Keratinocyte (primary cell): Measurements from ENCODE around the gene PRIMA1. TPM values are rescaled to one million over a fixed set of nuclear protein-coding genes. Genes with fewer than 3 reads are reported as not detected.

Source experiments
- DNase-seq: peaks from one replicate; pipeline ENCODE4 v3.0.0-alpha.2; 2011; ENCODE audit warnings: low read depth, missing footprints, low spot score
- FAIRE-seq: peaks from 2 replicates; lab custom pipeline; 2011; peaks lifted over from hg19 to GRCh38; lab: Jason Lieb, UNC
- H2AFZ ChIP-seq: 2 replicates; pipeline ENCODE4 v1.6.0; 2012; ENCODE audit warnings: low read length, control low read depth, inconsistent platforms; ENCODE audit not compliant: control insufficient read depth
- H3K27ac ChIP-seq: 2 replicates; pipeline ENCODE4 v1.5.1; 2011; ENCODE audit warnings: low read length; ENCODE audit not compliant: control insufficient read depth, insufficient read depth
- H3K27me3 ChIP-seq: 3 replicates; pipeline ENCODE4 v1.6.0; 2011; ENCODE audit warnings: low read length; ENCODE audit not compliant: control insufficient read depth, insufficient read depth; ENCODE audit errors: extremely low read depth
- H3K36me3 ChIP-seq, 2 experiments: 2 replicates in 1 of 2; 3 replicates in 1 of 2; pipeline ENCODE4 v1.5.1; 2011; ENCODE audit warnings: low read length in 2 of 2, mild to moderate bottlenecking in 1 of 2; ENCODE audit not compliant: control insufficient read depth in 2 of 2, insufficient read depth in 2 of 2; ENCODE audit errors: extremely low read depth in 1 of 2
- H3K4me1 ChIP-seq: 3 replicates; pipeline ENCODE4 v1.5.1; 2011; ENCODE audit warnings: low read length; ENCODE audit not compliant: control insufficient read depth, insufficient read depth; ENCODE audit errors: extremely low read depth
- H3K4me2 ChIP-seq: 3 replicates; pipeline ENCODE4 v1.6.0; 2011; ENCODE audit warnings: low read depth, low read length; ENCODE audit not compliant: control insufficient read depth, insufficient read depth; ENCODE audit errors: extremely low read depth
- H3K4me3 ChIP-seq, 3 experiments: fragments of 200-600 bp in 1 of 3; sonication (generic) in 1 of 3; 2 replicates in 2 of 3; 3 replicates in 1 of 3; pipeline ENCODE4 v1.5.1; 2011 to 2016; ENCODE audit warnings: low read length in 3 of 3, mild to moderate bottlenecking in 3 of 3, control low read depth in 2 of 3, inconsistent platforms in 1 of 3, low read depth in 1 of 3, mixed read lengths in 1 of 3, mixed run types in 1 of 3, moderate library complexity in 1 of 3; ENCODE audit not compliant: control insufficient read depth in 2 of 3, insufficient read depth in 2 of 3; ENCODE audit errors: extremely low read depth in 1 of 3
- H3K79me2 ChIP-seq: 2 replicates; pipeline ENCODE4 v1.6.0; 2012; ENCODE audit warnings: low read length; ENCODE audit not compliant: control insufficient read depth, insufficient read depth
- H3K9ac ChIP-seq: 3 replicates; pipeline ENCODE4 v1.6.0; 2011; ENCODE audit warnings: low read length; ENCODE audit not compliant: control insufficient read depth, insufficient read depth; ENCODE audit errors: extremely low read depth
- H3K9me1 ChIP-seq: 3 replicates; pipeline ENCODE4 v1.6.0; 2011; ENCODE audit warnings: low read length; ENCODE audit not compliant: control insufficient read depth, insufficient read depth; ENCODE audit errors: extremely low read depth
- H3K9me3 ChIP-seq: 2 replicates; pipeline ENCODE4 v1.5.1; 2012; ENCODE audit warnings: low read depth, low read length; ENCODE audit not compliant: control insufficient read depth
- H4K20me1 ChIP-seq: 3 replicates; pipeline ENCODE4 v1.6.0; 2011; ENCODE audit warnings: low read length; ENCODE audit not compliant: control insufficient read depth, insufficient read depth; ENCODE audit errors: extremely low read depth
- CTCF ChIP-seq, 3 experiments: IDR thresholded peaks in 1 of 3; conservative IDR thresholded peaks in 1 of 3; optimal IDR thresholded peaks in 1 of 3; 2 replicates in 2 of 3; 3 replicates in 1 of 3; pipeline versions ENCODE3 to v1.5.1; 2011; ENCODE audit warnings: low read length in 3 of 3, mild to moderate bottlenecking in 3 of 3, moderate library complexity in 2 of 3, control low read depth in 1 of 3, inconsistent platforms in 1 of 3; ENCODE audit not compliant: insufficient read depth in 2 of 3; ENCODE audit errors: extremely low read depth in 1 of 3
- EZH2 ChIP-seq: IDR thresholded peaks from one replicate; pipeline ENCODE4 v1.6.1; 2012; ENCODE audit warnings: inconsistent platforms, mild to moderate bottlenecking, low read length, moderate library complexity
- dilution Hi-C: fragments of 300-500 bp; cut with MboI; formaldehyde crosslinking; loops from one replicate; pipeline ENCODE4 v1.7.0; 2020; ENCODE audit warnings: low sequenced_read_pairs; ENCODE audit not compliant: extremely low pct_ligation_motif_present
- polyA plus RNA-seq, 5 experiments: library from polyadenylated mRNA; depleted of rRNA in 3 of 5; stranded (reverse) in 3 of 5; stranded (forward) in 1 of 5; unstranded in 1 of 5; fragments of >200 nt; gene quantifications; 1 replicate in 1 of 5; 2 replicates in 3 of 5; 3 replicates in 1 of 5; pipeline versions ENCODE4 v1.2.1 to v1.2.3, GENCODE V29; 2011 to 2012; ENCODE audit warnings: missing spikeins in 2 of 5, low read depth in 1 of 5, low replicate concordance in 1 of 5

The PRIMA1 gene
- polyA plus RNA-seq, 1 donor (not counting 4 experiments of a cell fraction or from before 2014, with no cell fraction given), result not detected

GRCh38 chr14:93736378-93737014 is 51.8 kb downstream of the PRIMA1 start:
- H4K20me1 ChIP-seq, result no peaks in the 10 kb centered on the region
- H3K4me2 ChIP-seq, result no peak overlapping the region
- H3K9ac ChIP-seq, result no peak overlapping the region
- no peak overlapping the region for H3K4me3 ChIP-seq
- H3K9me3 ChIP-seq, result no peaks in the 10 kb centered on the region
- DNase-seq (no peak), FAIRE-seq (no peak)
- no peaks in the 10 kb centered on the region for H3K79me2 ChIP-seq
- TF ChIP-seq CTCF (optimal IDR thresholded peaks at IDR 0.05 in 1 of 3, IDR thresholded peaks at IDR 0.05 in 1 of 3, conservative IDR thresholded peaks at IDR 0.05 in 1 of 3; ENCODE audit: extremely low read depth in 1 of 3, insufficient read depth in 2 of 3, low read length in 3 of 3), result no peak
- no peak for TF ChIP-seq EZH2
- no peaks in the 10 kb centered on the region for H3K36me3 ChIP-seq
- no peaks in the 10 kb centered on the region for H3K27me3 ChIP-seq
- H2AFZ ChIP-seq, result no peak overlapping the region
- H3K4me1 ChIP-seq, result no peaks in the 10 kb centered on the region
- no peaks in the 10 kb centered on the region for H3K9me1 ChIP-seq
- no peak overlapping the region for H3K27ac ChIP-seq
- dilution Hi-C loops, result no loop called here

GRCh38 chr14:93735206-93735605 is 53.1 kb downstream of the PRIMA1 start:
- dilution Hi-C loops, result no loop called here
- H3K4me3 ChIP-seq, result no peak overlapping the region
- no peaks in the 10 kb centered on the region for H3K79me2 ChIP-seq
- FAIRE-seq, result no peak
- H3K9me1 ChIP-seq, result no peaks in the 10 kb centered on the region
- H4K20me1 ChIP-seq, result no peaks in the 10 kb centered on the region
- H3K27me3 ChIP-seq, result no peaks in the 10 kb centered on the region
- TF ChIP-seq EZH2 (no peak), CTCF (optimal IDR thresholded peaks at IDR 0.05 in 1 of 3, IDR thresholded peaks at IDR 0.05 in 1 of 3, conservative IDR thresholded peaks at IDR 0.05 in 1 of 3; ENCODE audit: extremely low read depth in 1 of 3, insufficient read depth in 2 of 3, low read length in 3 of 3) (no peak)
- no peak overlapping the region for H3K4me2 ChIP-seq
- no peaks in the 10 kb centered on the region for H3K4me1 ChIP-seq
- DNase-seq, result no peak
- H3K9ac ChIP-seq, result no peak overlapping the region
- no peak overlapping the region for H2AFZ ChIP-seq
- H3K36me3 ChIP-seq, result no peaks in the 10 kb centered on the region
- H3K27ac ChIP-seq, result no peak overlapping the region
- no peaks in the 10 kb centered on the region for H3K9me3 ChIP-seq
